ENCODE measurements around the gene GLI2. TPM values are rescaled to one million over a fixed set of nuclear protein-coding genes. Genes with fewer than 3 reads are reported as not detected.

The GLI2 gene
- total and polyA plus RNA-seq, 2 donors from 2014 or later: 0.32 to 3.7 TPM

GRCh38 chr2:120745420-120746111 lies 9.9 kb downstream of the GLI2 start:
- no peak overlapping the region for H3K27ac ChIP-seq (ENCODE audit: low read depth in 2 of 2, low read length in 2 of 2)
- intact Hi-C loops (cut with DNase I): no loop called here
- FAIRE-seq: no peak
- no peak for TF ChIP-seq CTCF (IDR thresholded peaks at IDR 0.05; ENCODE audit: borderline replicate concordance, extremely low read depth, insufficient read depth)
- no peak overlapping the region for H3K4me3 ChIP-seq (ENCODE audit: low read length in 3 of 3)
- H3K9me3 ChIP-seq (ENCODE audit: control insufficient read depth in 2 of 3, insufficient read depth in 1 of 3, low read length in 3 of 3): no peaks in the 10 kb centered on the region
- no peak overlapping the region for H3K9ac ChIP-seq (ENCODE audit: low read length in 3 of 3)
- H3K27me3 ChIP-seq (ENCODE audit: control insufficient read depth, insufficient read depth, low read length): peaks cover 3% of the 10 kb centered on the region
- no peaks in the 10 kb centered on the region for H3K36me3 ChIP-seq (ENCODE audit: control insufficient read depth in 2 of 3, insufficient read depth in 3 of 3, low read length in 3 of 3)
- peaks cover 0 to 2% (median 0%) of the 10 kb centered on the region in 3 donors for H3K4me1 ChIP-seq (ENCODE audit: control insufficient read depth in 2 of 3, insufficient read depth in 2 of 3, low read depth in 1 of 3, low read length in 3 of 3)
- peak in 1 of 5 donors; percentile 28 for DNase-seq

- no peak for FAIRE-seq
- TF ChIP-seq CTCF (IDR thresholded peaks at IDR 0.05; ENCODE audit: borderline replicate concordance, extremely low read depth, insufficient read depth): no peak
- intact Hi-C loops (cut with DNase I): no loop called here
Observed at GRCh38 chr2:120746144-120746543, 10.5 kb downstream of the GLI2 start.

GRCh38 chr2:120747281-120747680 lies 11.6 kb downstream of the GLI2 start:
- Histone ChIP-seq H3K36me3 (ENCODE audit: control insufficient read depth in 2 of 3, insufficient read depth in 3 of 3, low read length in 3 of 3) (no peaks in the 10 kb centered on the region), H3K27ac (ENCODE audit: low read depth in 2 of 2, low read length in 2 of 2) (no peak overlapping the region), H3K9me3 (ENCODE audit: control insufficient read depth in 2 of 3, insufficient read depth in 1 of 3, low read length in 3 of 3) (no peaks in the 10 kb centered on the region), H3K27me3 (ENCODE audit: control insufficient read depth, insufficient read depth, low read length) (no peaks in the 10 kb centered on the region), H3K4me3 (ENCODE audit: low read length in 3 of 3) (no peak overlapping the region), H3K4me1 (ENCODE audit: control insufficient read depth in 2 of 3, insufficient read depth in 2 of 3, low read depth in 1 of 3, low read length in 3 of 3) (no peaks in the 10 kb centered on the region), H3K9ac (ENCODE audit: low read length in 3 of 3) (no peak overlapping the region)
- TF ChIP-seq CTCF (IDR thresholded peaks at IDR 0.05; ENCODE audit: borderline replicate concordance, extremely low read depth, insufficient read depth): no peak
- intact Hi-C loops (cut with DNase I): no loop called here
- FAIRE-seq (no peak), DNase-seq (no peak)

More at GRCh38 chr2:120746144-120746543, 10.5 kb downstream of the GLI2 start:
- Histone ChIP-seq H3K9ac (ENCODE audit: low read length in 3 of 3) (no peak overlapping the region), H3K27me3 (ENCODE audit: control insufficient read depth, insufficient read depth, low read length) (peaks cover 2% of the 10 kb centered on the region), H3K4me3 (ENCODE audit: low read length in 3 of 3) (no peak overlapping the region), H3K36me3 (ENCODE audit: control insufficient read depth in 2 of 3, insufficient read depth in 3 of 3, low read length in 3 of 3) (no peaks in the 10 kb centered on the region), H3K9me3 (ENCODE audit: control insufficient read depth in 2 of 3, insufficient read depth in 1 of 3, low read length in 3 of 3) (no peaks in the 10 kb centered on the region), H3K4me1 (ENCODE audit: control insufficient read depth in 2 of 3, insufficient read depth in 2 of 3, low read depth in 1 of 3, low read length in 3 of 3) (peaks cover 0 to 2% (median 0%) of the 10 kb centered on the region in 3 donors), H3K27ac (ENCODE audit: low read depth in 2 of 2, low read length in 2 of 2) (no peak overlapping the region)
- DNase-seq: no peak

Measured in kidney (tissue), 14 donors.